Parathyroid adenoma (tissue), 2 donors: ENCODE results near the gene ACO2.
"Not testable (repeated sequence)": the region's sequence is repeated elsewhere in the genome, so short reads cannot be mapped to it uniquely, and the experiment has no call there.

Experiments
- H2AFZ ChIP-seq: fragments of 300-600 bp; sonication (generic); one replicate; pipeline ENCODE4 v1.7.0; 2017; ENCODE audit warnings: antibody characterized with exemption, mild to moderate bottlenecking
- H3K27ac ChIP-seq: fragments of 300-600 bp; sonication (generic); one replicate; pipeline ENCODE4 v1.7.0; 2017
- H3K27me3 ChIP-seq: fragments of 300-600 bp; sonication (generic); one replicate; pipeline ENCODE4 v1.7.0; 2017; ENCODE audit warnings: low read length; ENCODE audit not compliant: control insufficient read depth, insufficient read depth
- H3K36me3 ChIP-seq: fragments of 300-600 bp; sonication (generic); one replicate; pipeline ENCODE4 v1.7.0; 2017; ENCODE audit warnings: low read length; ENCODE audit not compliant: control insufficient read depth, insufficient read depth
- H3K4me1 ChIP-seq: fragments of 300-600 bp; sonication (generic); one replicate; pipeline ENCODE4 v1.7.0; 2017; ENCODE audit warnings: control low read depth
- H3K4me2 ChIP-seq: fragments of 300-600 bp; sonication (generic); one replicate; pipeline ENCODE4 v1.7.0; 2017; ENCODE audit warnings: low read length
- H3K4me3 ChIP-seq: fragments of 300-600 bp; sonication (generic); one replicate; pipeline ENCODE4 v1.7.0; 2017; ENCODE audit warnings: low read depth, low read length
- H3K79me2 ChIP-seq: fragments of 300-600 bp; sonication (generic); one replicate; pipeline ENCODE4 v1.7.0; 2017; ENCODE audit warnings: control low read depth
- H3K9ac ChIP-seq: fragments of 300-600 bp; sonication (generic); one replicate; pipeline ENCODE4 v1.7.0; 2017; ENCODE audit warnings: mild to moderate bottlenecking
- H3K9me3 ChIP-seq: fragments of 300-600 bp; sonication (generic); one replicate; pipeline ENCODE4 v1.7.0; 2017; ENCODE audit warnings: low read length; ENCODE audit not compliant: control insufficient read depth
- CTCF ChIP-seq: fragments of 300-600 bp; sonication (generic); IDR thresholded peaks from one replicate; pipeline ENCODE4 v1.7.0; 2017; ENCODE audit warnings: antibody characterized with exemption, mild to moderate bottlenecking
- donor health status: primary hyperparathyroidism.

Gene ACO2

GRCh38 chr22:41437198-41437597, 31.7 kb upstream of the ACO2 start:
- no peak overlapping the region for H2AFZ ChIP-seq
- H3K4me2 ChIP-seq, result no peak overlapping the region
- H3K27me3 ChIP-seq, result no peaks in the 10 kb centered on the region
- H3K36me3 ChIP-seq, result no peaks in the 10 kb centered on the region
- no peak overlapping the region for H3K27ac ChIP-seq
- H3K79me2 ChIP-seq, result peaks cover 25% of the 10 kb centered on the region
- H3K9me3 ChIP-seq, result no peaks in the 10 kb centered on the region
- no peak for TF ChIP-seq CTCF
- peaks cover 11% of the 10 kb centered on the region for H3K4me1 ChIP-seq
- H3K9ac ChIP-seq, result no peak overlapping the region
- no peak overlapping the region for H3K4me3 ChIP-seq

DNA sequence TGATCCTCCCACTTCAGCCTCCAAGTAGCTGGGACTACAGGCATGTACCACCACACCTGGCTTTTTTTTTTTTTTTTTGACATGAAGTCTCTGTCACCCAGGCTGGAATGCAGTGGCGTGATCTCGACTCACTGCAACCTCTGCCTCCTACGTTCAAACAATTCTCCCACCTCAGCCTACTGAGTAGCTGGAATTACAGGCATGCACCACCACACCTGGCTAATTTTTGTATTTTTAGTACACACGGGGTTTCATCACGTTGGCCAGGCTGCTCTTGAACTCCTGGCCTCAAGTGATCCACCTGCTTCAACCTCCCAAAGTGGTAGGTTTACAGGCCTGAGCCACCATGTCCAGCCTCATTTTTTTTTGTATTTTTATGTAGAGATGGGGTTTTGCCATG, 28.4 kb upstream of the ACO2 start:
- not testable (repeated sequence) for H3K27me3 ChIP-seq, H3K9ac ChIP-seq, H3K9me3 ChIP-seq, H2AFZ ChIP-seq, H3K4me3 ChIP-seq, H3K4me2 ChIP-seq, H3K36me3 ChIP-seq
- Histone ChIP-seq H3K79me2 (peaks cover 25% of the 10 kb centered on the region), H3K27ac (peak overlapping the region; percentile 32), H3K4me1 (peaks cover 11% of the 10 kb centered on the region)

GRCh38 chr22:41442240-41442792, 26.6 kb upstream of the ACO2 start:
- Histone ChIP-seq H3K9ac (no peak overlapping the region), H3K4me1 (peaks cover 11% of the 10 kb centered on the region), H3K4me3 (no peak overlapping the region), H3K27me3 (no peaks in the 10 kb centered on the region), H3K79me2 (peaks cover 16% of the 10 kb centered on the region), H2AFZ (no peak overlapping the region), H3K27ac (no peak overlapping the region), H3K36me3 (no peaks in the 10 kb centered on the region), H3K9me3 (no peaks in the 10 kb centered on the region), H3K4me2 (peak overlapping the region; percentile 46)
- TF ChIP-seq CTCF, result no peak

DNA sequence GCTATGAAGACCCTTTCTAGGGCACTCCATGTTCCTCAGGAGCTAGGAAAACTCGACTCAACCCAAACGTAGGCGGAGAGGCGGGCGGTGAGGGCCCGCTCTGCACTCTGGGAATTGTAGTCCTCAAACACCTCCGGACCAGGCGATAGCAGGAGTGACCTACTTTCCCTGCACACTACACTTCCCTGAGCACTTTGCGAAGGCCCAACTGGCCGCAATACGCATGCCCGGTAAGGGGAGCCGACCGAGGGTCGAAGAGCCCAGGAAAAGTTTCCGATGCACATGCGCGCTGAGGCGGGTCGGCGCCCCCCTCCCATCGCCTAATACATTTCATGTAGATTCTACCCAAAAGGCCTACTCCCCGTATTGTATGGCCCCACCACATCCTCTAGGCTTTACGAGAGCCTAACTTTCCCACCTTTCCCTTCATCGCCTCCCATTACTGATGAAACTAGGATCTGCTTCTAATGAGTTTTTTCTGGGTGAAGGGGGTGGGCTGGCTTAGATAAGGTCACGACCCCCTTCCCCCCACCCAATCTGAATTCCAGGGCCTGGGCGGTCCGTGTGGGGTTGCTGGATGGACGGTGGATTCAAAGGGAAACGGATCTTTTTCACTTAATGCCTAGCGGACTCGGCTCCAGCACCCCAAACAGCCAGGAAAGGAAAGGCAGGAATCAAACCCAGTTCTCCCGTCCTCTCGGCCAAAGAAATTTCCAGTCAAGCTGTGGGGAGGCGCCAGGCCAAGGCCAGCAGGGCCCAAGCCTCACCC, 24.4 kb upstream of the ACO2 start:
- Histone ChIP-seq H3K27ac (peak overlapping the region; percentile 99), H3K4me2 (peak overlapping the region; percentile 97), H3K9me3 (no peaks in the 10 kb centered on the region), H2AFZ (no peak overlapping the region), H3K27me3 (no peaks in the 10 kb centered on the region), H3K4me3 (peak overlapping the region; percentile 96), H3K36me3 (no peaks in the 10 kb centered on the region), H3K79me2 (peaks cover 18% of the 10 kb centered on the region), H3K9ac (peak overlapping the region; percentile 9), H3K4me1 (peaks cover 8% of the 10 kb centered on the region)
- TF ChIP-seq CTCF, result no peak

DNA sequence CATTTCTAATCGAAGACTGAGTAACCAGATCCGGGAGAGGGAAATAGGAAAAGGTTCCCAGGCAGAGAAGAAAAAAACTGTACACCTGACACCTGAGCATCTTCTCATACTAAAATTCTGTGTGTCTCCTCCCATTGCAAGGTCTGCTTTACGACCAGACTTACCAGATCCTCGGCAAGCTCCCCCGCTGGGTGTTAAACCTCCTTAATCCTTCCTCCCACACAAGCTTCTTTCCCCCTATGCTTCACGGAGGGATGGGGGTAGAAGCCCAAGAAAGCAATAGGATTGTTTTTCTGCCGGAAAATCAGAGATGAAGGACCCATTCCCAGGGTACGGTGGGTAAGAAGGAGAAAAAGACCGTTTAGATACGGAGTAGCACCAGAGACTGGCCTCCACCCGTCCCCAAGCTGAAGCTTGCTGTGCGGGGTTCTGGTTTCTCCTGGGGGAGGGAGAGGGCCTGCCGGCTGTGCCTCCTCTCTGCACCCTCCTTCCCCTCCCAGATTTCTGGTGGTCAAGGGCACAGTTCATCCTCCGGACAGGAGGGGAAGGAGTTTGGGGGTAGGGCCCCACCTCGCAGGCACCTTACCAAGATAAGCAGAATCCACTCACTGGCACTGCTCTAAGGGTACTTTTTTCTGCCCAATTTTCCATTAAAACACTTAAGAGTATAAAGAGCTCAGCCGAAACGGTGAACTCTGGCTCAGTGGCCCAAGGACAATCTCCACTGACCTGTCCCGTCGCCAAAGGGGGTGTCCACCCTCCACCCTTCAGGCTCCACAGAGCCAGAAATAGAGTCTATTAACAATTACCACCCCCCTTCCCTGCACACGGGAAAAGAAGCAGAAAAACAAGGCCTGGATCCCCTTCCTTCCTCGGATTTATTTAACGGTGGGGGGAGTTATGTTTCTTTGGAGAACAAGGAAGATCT, 23.5 kb upstream of the ACO2 start:
- H3K4me1 ChIP-seq, result peaks cover 6% of the 10 kb centered on the region
- H3K4me3 ChIP-seq, result peak overlapping the region; percentile 96
- no peaks in the 10 kb centered on the region for H3K36me3 ChIP-seq
- H2AFZ ChIP-seq, result peak overlapping the region; percentile 2
- no peaks in the 10 kb centered on the region for H3K9me3 ChIP-seq
- peak overlapping the region; percentile 9 for H3K9ac ChIP-seq
- H3K79me2 ChIP-seq, result peaks cover 18% of the 10 kb centered on the region
- TF ChIP-seq CTCF, result no peak
- peak overlapping the region; percentile 99 for H3K27ac ChIP-seq
- peak overlapping the region; percentile 97 for H3K4me2 ChIP-seq
- no peaks in the 10 kb centered on the region for H3K27me3 ChIP-seq
